SK-N-SH (cell line): ENCODE results near the gene UBASH3B. TPM values are rescaled to one million over a fixed set of nuclear protein-coding genes. Genes with fewer than 3 reads are reported as not detected.

ENCODE experiments used
- CTCF ChIA-PET: fragments of 300-600, 350-600 bp; formaldehyde crosslinking; extraction: SDS; loops from one replicate; lab custom pipeline; 2021; lab: Yijun Ruan, JAX
- POLR2A ChIA-PET: fragments of 350-600 bp; sonication (Branson Sonifier 250); formaldehyde crosslinking; extraction: SDS; loops from one replicate; lab custom pipeline; 2020; ENCODE audit warnings: antibody characterized with exemption, inconsistent platforms; lab: Yijun Ruan, JAX
- DNase-seq: peaks from one replicate; pipeline ENCODE4 v3.0.0; 2012
- H2AFZ ChIP-seq: fragments of 200-600 bp; sonication (generic); 2 replicates; pipeline ENCODE4 v1.8.1; 2016; ENCODE audit warnings: antibody characterized with exemption, mild to moderate bottlenecking, low read depth
- H3F3A ChIP-seq: fragments of 200-600 bp; sonication (generic); replicated peaks from 2 replicates; pipeline ENCODE3; 2016; ENCODE audit warnings: antibody characterized with exemption, mild to moderate bottlenecking; ENCODE audit not compliant: insufficient read depth
- H3K27ac ChIP-seq, 2 experiments: fragments of 200-500 bp in 1 of 2; fragments of 200-600 bp in 1 of 2; sonication (Bioruptor generic) in 1 of 2; sonication (generic), shearing (Covaris generic) in 1 of 2; 2 replicates each; pipeline versions ENCODE4 v1.5.1 to v1.6.1; 2014 to 2016; ENCODE audit warnings: low read depth in 2 of 2, inconsistent platforms in 1 of 2, low read length in 1 of 2, mild to moderate bottlenecking in 1 of 2, mixed read lengths in 1 of 2
- H3K27me3 ChIP-seq: fragments of 200-600 bp; sonication (generic), shearing (Covaris generic); 2 replicates; pipeline ENCODE4 v1.6.1; 2016; ENCODE audit warnings: mixed run types; ENCODE audit not compliant: insufficient read depth
- H3K36me3 ChIP-seq, 2 experiments: fragments of 200-500 bp in 1 of 2; fragments of 200-600 bp in 1 of 2; sonication (Bioruptor generic) in 1 of 2; sonication (generic) in 1 of 2; replicated peaks in 1 of 2; 2 replicates each; pipeline versions ENCODE3 to v1.5.1; 2014 to 2016; ENCODE audit warnings: low read length in 1 of 2, mild to moderate bottlenecking in 1 of 2; ENCODE audit not compliant: insufficient read depth in 2 of 2, control insufficient read depth in 1 of 2
- H3K4me1 ChIP-seq, 2 experiments: fragments of 200-500 bp in 1 of 2; fragments of 200-600 bp in 1 of 2; sonication (Bioruptor generic) in 1 of 2; sonication (generic), shearing (Covaris generic) in 1 of 2; 2 replicates each; pipeline versions ENCODE4 v1.5.1 to v1.6.1; 2014 to 2016; ENCODE audit warnings: low read depth in 1 of 2, low read length in 1 of 2, mixed run types in 1 of 2; ENCODE audit not compliant: insufficient read depth in 2 of 2, control insufficient read depth in 1 of 2
- H3K4me2 ChIP-seq: fragments of 200-600 bp; sonication (generic), shearing (Covaris generic); 2 replicates; pipeline ENCODE4 v1.6.1; 2017; ENCODE audit warnings: mixed run types
- H3K4me3 ChIP-seq, 2 experiments: fragments of 200-500 bp in 1 of 2; fragments of 200-600 bp in 1 of 2; sonication (Bioruptor generic) in 1 of 2; sonication (generic), shearing (Covaris generic) in 1 of 2; 2 replicates each; pipeline versions ENCODE4 v1.5.1 to v1.8.1; 2014 to 2016; ENCODE audit warnings: low read depth in 2 of 2, inconsistent platforms in 1 of 2, low read length in 1 of 2, mild to moderate bottlenecking in 1 of 2, mixed read lengths in 1 of 2, moderate library complexity in 1 of 2
- H3K79me2 ChIP-seq: fragments of 200-600 bp; sonication (generic); 2 replicates; pipeline ENCODE4 v1.8.1; 2017; ENCODE audit warnings: mild to moderate bottlenecking; ENCODE audit not compliant: insufficient read depth
- H3K9ac ChIP-seq: fragments of 200-600 bp; sonication (generic); 2 replicates; pipeline ENCODE4 v1.6.1; 2017; ENCODE audit warnings: mixed run types
- H3K9me2 ChIP-seq: fragments of 200-600 bp; sonication (generic); 2 replicates; pipeline ENCODE4 v1.6.1; 2017; ENCODE audit warnings: mixed run types
- H3K9me3 ChIP-seq: fragments of 200-600 bp; sonication (generic); 2 replicates; pipeline ENCODE4 v1.6.1; 2017; ENCODE audit warnings: mixed run types, mild to moderate bottlenecking, moderate library complexity
- H4K20me1 ChIP-seq: fragments of 200-600 bp; sonication (generic); 2 replicates; pipeline ENCODE4 v1.6.1; 2017; ENCODE audit warnings: mild to moderate bottlenecking, mixed run types; ENCODE audit not compliant: insufficient read depth
- CTCF ChIP-seq: fragments of 200-600 bp; sonication (generic); IDR thresholded peaks from 2 replicates; pipeline ENCODE4 v1.6.1; 2017; ENCODE audit warnings: antibody characterized with exemption, mild to moderate bottlenecking, moderate library complexity
- ELF1 ChIP-seq: IDR thresholded peaks from 2 replicates; pipeline ENCODE4 v1.4.0; 2012
- FOXM1 ChIP-seq: IDR thresholded peaks from 2 replicates; pipeline ENCODE4 v1.4.0; 2012; ENCODE audit warnings: low read depth, mild to moderate bottlenecking
- MXI1 ChIP-seq: IDR thresholded peaks from 2 replicates; pipeline ENCODE4 v1.6.1; 2012; ENCODE audit warnings: mild to moderate bottlenecking, low read depth, low read length, improper control_type of control experiment
- PBX3 ChIP-seq: IDR thresholded peaks from 2 replicates; pipeline ENCODE4; 2012
- RCOR1 ChIP-seq: fragments of 150-350 bp; IDR thresholded peaks from 2 replicates; pipeline ENCODE4 v1.6.1; 2017; ENCODE audit warnings: antibody characterized with exemption, low read length
- SIN3A ChIP-seq: IDR thresholded peaks from 2 replicates; pipeline ENCODE4 v1.6.1; 2012; ENCODE audit warnings: low read depth, mild to moderate bottlenecking, low read length, moderate library complexity, borderline replicate concordance
- SMC3 ChIP-seq: IDR thresholded peaks from 2 replicates; pipeline ENCODE4 v1.6.1; 2012; ENCODE audit warnings: low read depth, low read length, improper control_type of control experiment
- TEAD4 ChIP-seq: IDR thresholded peaks from 2 replicates; pipeline ENCODE4 v1.4.0; 2012; ENCODE audit warnings: mild to moderate bottlenecking, borderline replicate concordance; ENCODE audit not compliant: insufficient read depth
- WGBS: methylation state at CpG from one replicate; pipeline ENCODE4 v1.1.6; 2017; ENCODE audit warnings: low lambda C conversion rate; 5-methylcytosine and 5-hydroxymethylcytosine counted together
- polyA plus RNA-seq, 3 experiments: library from polyadenylated mRNA; depleted of rRNA; stranded (reverse); fragments of >200 nt; gene quantifications; 2 replicates each; pipeline ENCODE4 v1.2.3, GENCODE V29; 2012

The UBASH3B gene
- polyA plus RNA-seq, 1 of the 3 experiments (the other 2 are of a cell fraction) = 10.4 TPM

- TF ChIP-seq CTCF (no peak), TEAD4 (no peak), SIN3A (no peak), SMC3 (no peak)
- TF ChIP-seq, all 33 proteins: peak for 0
Measured at GRCh38 chr11:122812638-122813037, 157.1 kb downstream of the UBASH3B start (continued).

GRCh38 chr11:122813176-122813893 is 157.8 kb downstream of the UBASH3B start:
- Histone ChIP-seq H3K79me2 (no peaks in the 10 kb centered on the region), H3K9ac (no peak overlapping the region), H2AFZ (no peak overlapping the region), H3K36me3 (peaks cover 0 to 17% of the 10 kb centered on the region in 2 experiments), H4K20me1 (no peaks in the 10 kb centered on the region), H3K4me2 (no peak overlapping the region), H3K9me2 (no peaks in the 10 kb centered on the region), H3K27ac (no peak overlapping the region), H3K4me3 (no peak overlapping the region), H3K4me1 (peaks cover 2 to 3% of the 10 kb centered on the region in 2 experiments; a peak in 3 of 4 replicates), H3K9me3 (no peaks in the 10 kb centered on the region), H3F3A (peaks cover under 1% of the 10 kb centered on the region), H3K27me3 (no peaks in the 10 kb centered on the region)
- ChIA-PET POLR2A (no interaction called here), CTCF (interaction anchor here (0.9 to 7.9 kb wide), 12 partner anchors 9 to 207 kb away, joined by 3 to 68 read pairs (median 6); no protein-coding TSS in a partner anchor)
- DNase-seq = no peak
- no peak for TF ChIP-seq CTCF
- TF ChIP-seq ELF1 = no peak
- TF ChIP-seq FOXM1 = no peak
- TF ChIP-seq SMC3 = no peak
- TF ChIP-seq PBX3 = no peak
- no peak for TF ChIP-seq MXI1
- TF ChIP-seq RCOR1 = no peak
- WGBS = 93% methylated on average over 8 of the region's 8 CpGs
